ENCODE results near the gene SHF. TPM values are rescaled to one million over a fixed set of nuclear protein-coding genes. Genes with fewer than 3 reads are reported as not detected.

The SHF gene
- total RNA-seq, 1 experiment from 2014 or later, result 42.9 TPM

DNA sequence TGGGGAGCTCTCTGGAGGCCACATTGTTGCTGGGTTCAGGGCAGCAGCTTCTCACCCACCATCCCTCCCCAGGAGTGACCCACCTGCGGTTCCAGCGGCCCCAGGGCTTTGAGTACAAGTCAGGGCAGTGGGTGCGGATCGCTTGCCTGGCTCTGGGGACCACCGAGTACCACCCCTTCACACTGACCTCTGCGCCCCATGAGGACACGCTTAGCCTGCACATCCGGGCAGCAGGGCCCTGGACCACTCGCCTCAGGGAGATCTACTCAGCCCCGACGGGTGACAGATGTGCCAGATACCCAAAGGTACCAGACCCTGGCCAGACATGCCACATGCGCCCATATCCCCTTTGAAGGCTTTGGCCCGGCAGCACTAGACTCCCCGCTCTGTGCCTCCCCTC lies 26.1 kb downstream of the SHF start:
- no peak overlapping the region for H3K4me3 ChIP-seq (ENCODE audit: low read depth, low read length, poor library complexity, severe bottlenecking)
- ChIA-PET CTCF (no interaction called here), POLR2A (ENCODE audit: low non-redundant PET) (no interaction called here)
- TF ChIP-seq, protein P1, sequence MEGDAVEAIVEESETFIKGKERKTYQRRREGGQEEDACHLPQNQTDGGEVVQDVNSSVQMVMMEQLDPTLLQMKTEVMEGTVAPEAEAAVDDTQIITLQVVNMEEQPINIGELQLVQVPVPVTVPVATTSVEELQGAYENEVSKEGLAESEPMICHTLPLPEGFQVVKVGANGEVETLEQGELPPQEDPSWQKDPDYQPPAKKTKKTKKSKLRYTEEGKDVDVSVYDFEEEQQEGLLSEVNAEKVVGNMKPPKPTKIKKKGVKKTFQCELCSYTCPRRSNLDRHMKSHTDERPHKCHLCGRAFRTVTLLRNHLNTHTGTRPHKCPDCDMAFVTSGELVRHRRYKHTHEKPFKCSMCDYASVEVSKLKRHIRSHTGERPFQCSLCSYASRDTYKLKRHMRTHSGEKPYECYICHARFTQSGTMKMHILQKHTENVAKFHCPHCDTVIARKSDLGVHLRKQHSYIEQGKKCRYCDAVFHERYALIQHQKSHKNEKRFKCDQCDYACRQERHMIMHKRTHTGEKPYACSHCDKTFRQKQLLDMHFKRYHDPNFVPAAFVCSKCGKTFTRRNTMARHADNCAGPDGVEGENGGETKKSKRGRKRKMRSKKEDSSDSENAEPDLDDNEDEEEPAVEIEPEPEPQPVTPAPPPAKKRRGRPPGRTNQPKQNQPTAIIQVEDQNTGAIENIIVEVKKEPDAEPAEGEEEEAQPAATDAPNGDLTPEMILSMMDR (conservative IDR thresholded peaks at IDR 0.05; ENCODE audit: low read depth, low read length), result no peak
- no peak for TF ChIP-seq EZH2 (IDR thresholded peaks at IDR 0.05; ENCODE audit: borderline replicate concordance, low read depth, low read length, poor library complexity, severe bottlenecking)
- H3K27ac ChIP-seq (ENCODE audit: low read depth, low read length, poor library complexity, severe bottlenecking), result no peak overlapping the region
- intact Hi-C loops (cut with micrococcal nuclease; ENCODE audit: unreplicated experiment), result loop anchor here (5.0 kb wide), 2 partner anchors 241 to 451 kb away; a partner anchor contains a TSS
- no peaks in the 10 kb centered on the region for H3K36me3 ChIP-seq (ENCODE audit: insufficient read depth, low read length, poor library complexity, severe bottlenecking)
- DNase-seq (ENCODE audit: low spot score), result no peak
- peaks cover 6% of the 10 kb centered on the region for H3K4me1 ChIP-seq (ENCODE audit: insufficient read depth, low read length, poor library complexity, severe bottlenecking)
- no peaks in the 10 kb centered on the region for H3K9me3 ChIP-seq (ENCODE audit: low read depth, low read length, poor library complexity, severe bottlenecking)
- no TSS peak for BruUV-seq (replicated peaks)
- H3K27me3 ChIP-seq (replicated peaks; ENCODE audit: insufficient read depth, low read depth, low read length, poor library complexity), result no peaks in the 10 kb centered on the region

DNA sequence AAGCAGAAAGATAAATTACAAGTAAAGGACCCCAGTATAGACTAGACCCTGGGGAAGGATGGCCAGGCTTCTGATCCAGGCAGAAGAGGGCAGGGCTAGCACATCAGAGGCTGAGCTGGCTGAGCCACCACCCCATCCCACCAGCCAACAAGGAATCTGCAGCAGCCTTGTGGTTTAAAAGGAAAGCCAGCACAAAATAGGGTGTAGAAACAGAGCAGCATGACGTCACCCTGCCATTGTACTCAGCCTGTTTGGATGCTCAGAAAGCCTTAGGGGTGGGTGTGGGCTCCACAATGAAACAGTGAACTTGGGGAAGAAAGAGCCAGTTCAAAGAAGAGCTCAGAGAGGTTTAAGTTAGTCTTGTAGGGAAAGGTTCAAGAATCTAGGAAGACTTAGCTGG lies 29.8 kb downstream of the SHF start:
- no peak for TF ChIP-seq EZH2 (IDR thresholded peaks at IDR 0.05; ENCODE audit: borderline replicate concordance, low read depth, low read length, poor library complexity, severe bottlenecking)
- TF ChIP-seq, protein P1 (conservative IDR thresholded peaks at IDR 0.05; ENCODE audit: low read depth, low read length), result no peak
- BruUV-seq (replicated peaks), result no TSS peak
- H3K27ac ChIP-seq (ENCODE audit: low read depth, low read length, poor library complexity, severe bottlenecking), result no peak overlapping the region
- no peak overlapping the region for H3K4me3 ChIP-seq (ENCODE audit: low read depth, low read length, poor library complexity, severe bottlenecking)
- no peaks in the 10 kb centered on the region for H3K36me3 ChIP-seq (ENCODE audit: insufficient read depth, low read length, poor library complexity, severe bottlenecking)
- intact Hi-C loops (cut with micrococcal nuclease; ENCODE audit: unreplicated experiment), result no loop called here
- H3K27me3 ChIP-seq (replicated peaks; ENCODE audit: insufficient read depth, low read depth, low read length, poor library complexity), result no peaks in the 10 kb centered on the region
- POLR2A ChIA-PET (ENCODE audit: low non-redundant PET), result interaction anchor here (0.8 kb wide), 1 partner anchor 119 kb away, joined by 3 read pairs; no protein-coding TSS in a partner anchor
- DNase-seq (ENCODE audit: low spot score), result peak; percentile 33
- no peaks in the 10 kb centered on the region for H3K9me3 ChIP-seq (ENCODE audit: low read depth, low read length, poor library complexity, severe bottlenecking)
- CTCF ChIA-PET, result interaction anchor here (0.7 kb wide), 1 partner anchor 59 kb away, joined by 7 read pairs; no protein-coding TSS in a partner anchor
- no peaks in the 10 kb centered on the region for H3K4me1 ChIP-seq (ENCODE audit: insufficient read depth, low read length, poor library complexity, severe bottlenecking)

DNA sequence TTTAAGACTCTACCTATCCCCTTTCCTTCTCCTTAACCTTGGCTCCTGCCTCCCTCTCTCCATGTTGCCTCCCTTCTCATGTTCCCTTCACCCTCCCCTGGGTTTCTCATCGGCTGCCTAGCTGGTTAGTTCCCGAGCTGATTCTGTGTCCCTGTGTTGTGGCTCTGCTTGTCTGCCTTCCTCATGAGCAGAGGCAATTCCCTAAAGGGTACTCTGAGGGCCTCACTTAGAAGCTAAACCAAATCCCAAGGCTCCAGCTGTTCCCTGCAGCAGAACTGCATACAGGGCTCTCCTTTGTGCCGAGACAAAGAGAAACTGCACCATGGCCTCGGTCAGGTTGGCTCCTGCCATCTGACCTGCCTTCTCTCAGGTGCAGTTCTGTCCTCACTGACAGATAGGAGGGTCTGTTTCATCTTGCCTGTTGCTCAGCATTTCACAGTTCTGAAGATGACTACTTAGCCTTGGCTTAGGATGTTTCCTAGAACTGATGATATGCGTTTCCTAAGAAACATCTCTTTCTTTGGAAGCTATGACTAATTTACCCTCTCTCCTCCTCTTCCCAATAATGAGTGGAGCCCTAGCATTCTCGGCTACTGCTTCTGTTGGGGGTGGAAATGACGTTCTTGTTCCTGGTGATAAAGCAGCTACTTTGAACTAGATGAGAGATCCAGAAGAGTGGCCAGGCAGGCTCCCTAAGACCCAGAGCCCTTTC lies 30.9 kb downstream of the SHF start:
- no peaks in the 10 kb centered on the region for H3K27me3 ChIP-seq (replicated peaks; ENCODE audit: insufficient read depth, low read depth, low read length, poor library complexity)
- H3K4me3 ChIP-seq (ENCODE audit: low read depth, low read length, poor library complexity, severe bottlenecking), result no peak overlapping the region
- no TSS peak for BruUV-seq (replicated peaks)
- TF ChIP-seq EZH2 (IDR thresholded peaks at IDR 0.05; ENCODE audit: borderline replicate concordance, low read depth, low read length, poor library complexity, severe bottlenecking), result no peak
- TF ChIP-seq, protein P1 (conservative IDR thresholded peaks at IDR 0.05; ENCODE audit: low read depth, low read length), result no peak
- intact Hi-C loops (cut with micrococcal nuclease; ENCODE audit: unreplicated experiment), result no loop called here
- ChIA-PET CTCF (no interaction called here), POLR2A (ENCODE audit: low non-redundant PET) (no interaction called here)
- H3K27ac ChIP-seq (ENCODE audit: low read depth, low read length, poor library complexity, severe bottlenecking), result no peak overlapping the region
- no peaks in the 10 kb centered on the region for H3K4me1 ChIP-seq (ENCODE audit: insufficient read depth, low read length, poor library complexity, severe bottlenecking)
- no peak for DNase-seq (ENCODE audit: low spot score)
- no peaks in the 10 kb centered on the region for H3K9me3 ChIP-seq (ENCODE audit: low read depth, low read length, poor library complexity, severe bottlenecking)
- no peaks in the 10 kb centered on the region for H3K36me3 ChIP-seq (ENCODE audit: insufficient read depth, low read length, poor library complexity, severe bottlenecking)
